ENCODE results near the gene CAPN14.

- TF ChIP-seq POLR2A (IDR thresholded peaks at IDR 0.05; ENCODE audit: low read length) (no peak), GATA1 (IDR thresholded peaks at IDR 0.05; ENCODE audit: low read depth, low read length) (no peak)
Observed at GRCh38 chr2:31190188-31190587, 27.1 kb downstream of the CAPN14 start.
